Measurements from ENCODE around the gene TMCC1.

Gene TMCC1

DNA sequence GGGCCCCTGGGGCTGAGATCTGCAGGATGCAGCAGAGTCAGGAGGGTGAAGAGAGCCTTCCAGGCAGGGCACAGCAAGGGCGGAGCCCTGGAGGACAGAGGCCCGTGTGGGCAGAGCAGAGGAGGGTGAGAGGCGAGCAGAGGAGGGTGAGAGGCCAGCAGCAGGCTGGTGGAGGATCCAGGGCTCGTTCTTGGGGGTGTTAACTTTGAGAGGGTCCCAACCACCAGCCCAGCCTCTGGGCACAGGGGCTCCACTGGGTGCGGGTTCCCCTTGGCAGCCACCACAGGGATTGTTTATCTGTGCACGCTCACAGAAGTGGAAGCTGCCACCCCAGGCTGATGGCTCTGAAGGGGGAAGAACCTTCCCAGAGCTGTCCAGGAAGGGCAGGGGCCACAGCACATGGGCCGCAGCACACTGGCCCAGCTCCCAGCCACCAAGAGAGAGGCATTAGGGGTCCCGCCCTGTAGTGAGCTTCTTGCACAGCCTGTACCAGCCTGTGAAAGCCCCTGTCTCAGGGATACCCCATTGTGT is 277.7 kb downstream of the TMCC1 start:
- TF ChIP-seq, protein P1, sequence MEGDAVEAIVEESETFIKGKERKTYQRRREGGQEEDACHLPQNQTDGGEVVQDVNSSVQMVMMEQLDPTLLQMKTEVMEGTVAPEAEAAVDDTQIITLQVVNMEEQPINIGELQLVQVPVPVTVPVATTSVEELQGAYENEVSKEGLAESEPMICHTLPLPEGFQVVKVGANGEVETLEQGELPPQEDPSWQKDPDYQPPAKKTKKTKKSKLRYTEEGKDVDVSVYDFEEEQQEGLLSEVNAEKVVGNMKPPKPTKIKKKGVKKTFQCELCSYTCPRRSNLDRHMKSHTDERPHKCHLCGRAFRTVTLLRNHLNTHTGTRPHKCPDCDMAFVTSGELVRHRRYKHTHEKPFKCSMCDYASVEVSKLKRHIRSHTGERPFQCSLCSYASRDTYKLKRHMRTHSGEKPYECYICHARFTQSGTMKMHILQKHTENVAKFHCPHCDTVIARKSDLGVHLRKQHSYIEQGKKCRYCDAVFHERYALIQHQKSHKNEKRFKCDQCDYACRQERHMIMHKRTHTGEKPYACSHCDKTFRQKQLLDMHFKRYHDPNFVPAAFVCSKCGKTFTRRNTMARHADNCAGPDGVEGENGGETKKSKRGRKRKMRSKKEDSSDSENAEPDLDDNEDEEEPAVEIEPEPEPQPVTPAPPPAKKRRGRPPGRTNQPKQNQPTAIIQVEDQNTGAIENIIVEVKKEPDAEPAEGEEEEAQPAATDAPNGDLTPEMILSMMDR (IDR thresholded peaks at IDR 0.05; ENCODE audit: borderline replicate concordance, control extremely low read depth, extremely low read depth, insufficient read depth, missing control alignments), result no peak
- DNase-seq (ENCODE audit: low spot score), result no peak
- in situ Hi-C loops (cut with MboI; ENCODE audit: low sequenced_read_pairs, unreplicated experiment), result no loop called here

DNA sequence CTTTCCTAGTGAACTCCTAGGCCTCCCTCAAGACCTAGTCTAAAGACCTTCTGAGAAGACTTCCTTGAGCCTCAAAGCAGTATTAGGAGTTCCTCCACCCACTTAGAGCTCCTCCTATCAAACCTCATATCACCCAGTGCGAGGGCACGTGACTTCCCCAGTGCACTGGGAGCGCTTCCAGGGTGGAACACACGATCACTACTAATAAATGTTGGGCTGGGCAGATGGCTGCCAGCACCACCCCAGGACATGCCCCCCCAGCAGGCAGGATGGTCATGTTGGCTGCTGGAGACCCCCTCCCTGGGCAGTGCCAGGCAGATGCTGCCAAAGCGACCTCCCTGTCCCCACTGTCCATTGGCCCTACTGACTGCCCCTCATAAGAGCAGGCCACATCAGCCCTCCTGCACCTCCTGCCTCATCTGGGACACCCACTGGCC is 278.6 kb downstream of the TMCC1 start:
- in situ Hi-C loops (cut with MboI; ENCODE audit: low sequenced_read_pairs, unreplicated experiment), result no loop called here
- no peak for DNase-seq (ENCODE audit: low spot score)
- TF ChIP-seq, protein P1 (IDR thresholded peaks at IDR 0.05; ENCODE audit: borderline replicate concordance, control extremely low read depth, extremely low read depth, insufficient read depth, missing control alignments), result no peak

DNA sequence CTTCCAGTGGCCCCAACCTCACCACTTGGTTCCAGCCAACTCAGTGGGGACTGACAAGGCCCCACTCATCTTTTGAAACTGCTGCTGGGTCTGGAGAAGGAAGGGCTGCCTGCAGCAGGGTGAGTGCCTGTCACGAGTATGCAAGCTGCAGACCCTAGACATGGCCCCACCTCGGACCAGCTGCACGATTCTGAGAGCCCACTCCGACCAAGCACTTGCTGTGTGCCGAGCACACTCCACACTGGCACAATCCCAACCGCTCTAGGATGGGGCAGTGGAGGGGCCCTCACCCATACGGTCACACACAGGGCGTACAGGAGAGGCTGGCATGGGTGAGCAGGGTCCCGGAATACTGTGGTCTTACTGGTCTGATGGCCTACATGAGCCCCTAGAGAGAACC is 279.1 kb downstream of the TMCC1 start:
- in situ Hi-C loops (cut with MboI; ENCODE audit: low sequenced_read_pairs, unreplicated experiment), result no loop called here
- no peak for DNase-seq (ENCODE audit: low spot score)

DNA sequence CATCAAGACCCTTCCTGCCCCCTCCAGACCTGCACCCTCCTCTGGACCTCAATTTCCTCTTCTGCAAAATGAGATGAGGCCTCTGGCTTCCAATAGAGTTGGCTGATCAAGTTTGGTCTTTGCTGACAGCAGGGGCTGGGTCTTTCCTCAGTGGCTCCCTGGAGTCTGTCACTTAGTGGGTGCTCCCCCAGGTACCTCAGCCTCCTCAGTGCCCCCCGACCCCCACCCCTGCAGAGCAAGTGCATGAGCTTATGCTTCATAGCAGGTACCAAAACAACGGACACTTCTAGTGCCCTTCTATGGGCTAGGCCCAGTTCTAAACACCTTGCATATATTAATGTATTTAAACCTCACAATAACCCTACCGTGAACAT is 280.2 kb downstream of the TMCC1 start:
- TF ChIP-seq, protein P1 (IDR thresholded peaks at IDR 0.05; ENCODE audit: borderline replicate concordance, control extremely low read depth, extremely low read depth, insufficient read depth, missing control alignments), result no peak
- in situ Hi-C loops (cut with MboI; ENCODE audit: low sequenced_read_pairs, unreplicated experiment), result no loop called here
- no peak for DNase-seq (ENCODE audit: low spot score)

More for the DNA sequence above, 279.1 kb downstream of the TMCC1 start:
- TF ChIP-seq, protein P1 (IDR thresholded peaks at IDR 0.05; ENCODE audit: borderline replicate concordance, control extremely low read depth, extremely low read depth, insufficient read depth, missing control alignments), result no peak

DNA sequence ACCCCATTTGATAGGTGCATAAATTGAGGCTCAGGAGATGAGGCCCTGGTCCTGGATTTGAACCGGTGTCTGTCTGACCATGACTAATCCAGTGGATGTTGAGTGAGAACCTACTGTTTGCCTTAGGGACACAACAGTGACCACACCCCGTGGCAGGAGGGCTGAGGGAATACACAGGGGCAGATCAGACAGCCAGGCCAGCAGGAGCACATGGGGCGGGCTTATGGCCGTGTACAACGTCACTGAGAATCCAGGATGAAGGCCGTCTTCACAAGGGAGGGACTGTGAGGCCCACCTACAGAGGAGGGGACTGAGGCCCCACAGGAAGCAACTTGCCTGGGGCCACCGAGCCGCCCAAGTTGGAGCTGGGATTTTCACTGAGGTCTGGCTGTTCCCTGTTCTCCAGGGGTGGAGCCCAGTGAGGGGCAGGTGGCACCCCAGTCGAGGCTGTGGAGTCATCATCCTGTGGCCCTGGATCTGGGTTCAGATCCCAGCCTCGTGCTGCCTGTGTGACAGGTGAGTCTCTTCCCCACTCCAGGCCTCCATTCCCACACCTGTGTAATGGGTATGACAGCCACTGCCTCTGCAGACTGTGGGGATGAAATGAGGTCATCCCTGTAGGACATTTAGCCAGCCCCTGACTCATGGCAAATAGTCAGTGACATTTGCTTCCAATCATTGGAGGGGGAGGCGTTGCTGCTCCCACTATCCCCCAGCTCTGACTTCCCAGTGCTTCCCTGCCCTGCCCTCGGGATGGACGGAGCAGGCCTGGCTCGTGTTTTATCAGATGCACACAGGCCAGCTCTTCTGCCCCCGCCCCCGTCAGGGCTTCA is 280.8 kb downstream of the TMCC1 start:
- no peak for DNase-seq (ENCODE audit: low spot score)
- TF ChIP-seq, protein P1 (IDR thresholded peaks at IDR 0.05; ENCODE audit: borderline replicate concordance, control extremely low read depth, extremely low read depth, insufficient read depth, missing control alignments), result no peak
- in situ Hi-C loops (cut with MboI; ENCODE audit: low sequenced_read_pairs, unreplicated experiment), result no loop called here

DNA sequence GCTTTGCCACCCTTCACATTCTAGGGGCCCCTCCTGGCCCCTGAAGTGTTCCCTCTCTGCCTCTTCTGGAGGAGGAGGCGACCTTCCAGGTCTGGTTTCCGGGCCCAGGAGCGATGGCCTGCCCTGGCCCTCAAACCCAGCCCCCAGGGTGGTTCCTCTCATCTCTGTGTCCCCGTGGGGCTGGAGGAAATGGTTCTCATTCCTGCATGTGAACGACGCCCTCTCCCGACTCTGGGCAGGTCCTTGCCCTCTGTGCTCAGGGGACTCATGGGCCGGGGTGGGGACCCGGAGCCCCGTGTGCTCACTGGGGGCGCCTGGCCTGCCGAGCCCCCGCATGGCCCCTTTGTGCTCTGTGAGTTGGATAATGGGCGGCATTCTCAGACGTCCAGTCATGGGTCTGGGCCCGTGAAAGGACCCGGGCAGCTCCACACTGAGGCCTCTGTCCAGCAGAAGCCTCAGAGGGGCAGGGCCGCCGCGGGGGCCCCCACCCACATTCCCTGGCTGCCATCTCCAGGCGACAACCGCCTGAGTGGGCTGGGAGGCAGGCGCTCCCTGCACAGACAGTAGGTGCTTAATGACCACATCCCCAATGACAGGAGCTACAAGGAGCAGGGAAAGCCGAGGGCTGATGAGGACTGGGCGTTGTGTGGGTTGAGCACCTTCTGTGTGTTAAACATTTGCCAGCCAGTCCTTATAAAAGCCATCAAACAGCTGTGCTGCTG is 281.5 kb downstream of the TMCC1 start:
- DNase-seq (ENCODE audit: low spot score), result no peak
- TF ChIP-seq, protein P1 (IDR thresholded peaks at IDR 0.05; ENCODE audit: borderline replicate concordance, control extremely low read depth, extremely low read depth, insufficient read depth, missing control alignments), result no peak
- in situ Hi-C loops (cut with MboI; ENCODE audit: low sequenced_read_pairs, unreplicated experiment), result no loop called here

Data from GM13976 (cell line).